ENCODE results near the gene KCTD12. TPM values are rescaled to one million over a fixed set of nuclear protein-coding genes. Genes with fewer than 3 reads are reported as not detected.
"Not testable (repeated sequence)": the region's sequence is repeated elsewhere in the genome, so short reads cannot be mapped to it uniquely, and the experiment has no call there.

The KCTD12 gene
- total and polyA plus RNA-seq, 2 donors (not counting 1 experiment from before 2014, with no cell fraction given), result 9.9 to 35.3 TPM

DNA sequence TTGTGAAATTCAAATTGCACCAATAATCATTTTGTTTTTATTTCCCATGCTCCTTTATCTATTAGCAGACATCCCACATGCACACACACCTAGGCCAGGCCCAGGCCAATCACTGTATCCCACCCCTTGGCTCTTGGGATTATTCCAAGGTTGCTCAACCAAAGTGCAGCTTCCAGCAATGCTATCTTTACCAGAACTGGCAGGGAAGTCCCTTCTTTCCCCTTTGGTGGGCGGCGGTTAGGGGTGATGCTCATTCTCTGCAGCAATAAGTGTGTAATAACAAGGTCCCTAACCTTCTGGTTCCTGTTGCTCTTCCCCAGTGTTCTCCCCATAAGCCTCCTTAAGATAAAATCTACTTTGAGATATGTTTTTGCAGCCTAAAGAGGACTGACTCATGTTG lies 18.3 kb upstream of the KCTD12 start:
- Histone ChIP-seq H3K79me2 (ENCODE audit: control insufficient read depth, insufficient read depth, low read length) (no peaks in the 10 kb centered on the region), H3K9me3 (ENCODE audit: control insufficient read depth, insufficient read depth, low read depth, low read length) (no peaks in the 10 kb centered on the region), H3K27me3 (ENCODE audit: control insufficient read depth, insufficient read depth, low read length) (no peaks in the 10 kb centered on the region), H3K4me1 (ENCODE audit: control insufficient read depth, extremely low read depth, insufficient read depth, low read length) (no peaks in the 10 kb centered on the region), H3K9ac (ENCODE audit: insufficient read depth, low read length) (no peak overlapping the region), H3K27ac (ENCODE audit: insufficient read depth, low read length) (no peak overlapping the region), H2AFZ (ENCODE audit: low read length) (no peak overlapping the region), H4K20me1 (ENCODE audit: control insufficient read depth, extremely low read depth, insufficient read depth, low read length) (no peaks in the 10 kb centered on the region), H3K4me2 (ENCODE audit: extremely low read depth, insufficient read depth, low read length) (no peak overlapping the region), H3K4me3 (replicated peaks in 1 of 4; ENCODE audit: control extremely low read depth in 1 of 4, insufficient read depth in 1 of 4, low read depth in 3 of 4, low read length in 4 of 4) (no peak overlapping the region), H3K36me3 (ENCODE audit: control insufficient read depth, insufficient read depth, low read length) (no peaks in the 10 kb centered on the region)
- TF ChIP-seq, protein P1, sequence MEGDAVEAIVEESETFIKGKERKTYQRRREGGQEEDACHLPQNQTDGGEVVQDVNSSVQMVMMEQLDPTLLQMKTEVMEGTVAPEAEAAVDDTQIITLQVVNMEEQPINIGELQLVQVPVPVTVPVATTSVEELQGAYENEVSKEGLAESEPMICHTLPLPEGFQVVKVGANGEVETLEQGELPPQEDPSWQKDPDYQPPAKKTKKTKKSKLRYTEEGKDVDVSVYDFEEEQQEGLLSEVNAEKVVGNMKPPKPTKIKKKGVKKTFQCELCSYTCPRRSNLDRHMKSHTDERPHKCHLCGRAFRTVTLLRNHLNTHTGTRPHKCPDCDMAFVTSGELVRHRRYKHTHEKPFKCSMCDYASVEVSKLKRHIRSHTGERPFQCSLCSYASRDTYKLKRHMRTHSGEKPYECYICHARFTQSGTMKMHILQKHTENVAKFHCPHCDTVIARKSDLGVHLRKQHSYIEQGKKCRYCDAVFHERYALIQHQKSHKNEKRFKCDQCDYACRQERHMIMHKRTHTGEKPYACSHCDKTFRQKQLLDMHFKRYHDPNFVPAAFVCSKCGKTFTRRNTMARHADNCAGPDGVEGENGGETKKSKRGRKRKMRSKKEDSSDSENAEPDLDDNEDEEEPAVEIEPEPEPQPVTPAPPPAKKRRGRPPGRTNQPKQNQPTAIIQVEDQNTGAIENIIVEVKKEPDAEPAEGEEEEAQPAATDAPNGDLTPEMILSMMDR (conservative IDR thresholded peaks at IDR 0.05 in 1 of 2, IDR thresholded peaks at IDR 0.05 in 1 of 2; ENCODE audit: low read depth in 1 of 2, low read length in 2 of 2), result no peak
- no peak for TF ChIP-seq EZH2 (IDR thresholded peaks at IDR 0.05; ENCODE audit: low read length, missing control alignments)
- DNase-seq (ENCODE audit: low read depth in 2 of 2), result no peak

DNA sequence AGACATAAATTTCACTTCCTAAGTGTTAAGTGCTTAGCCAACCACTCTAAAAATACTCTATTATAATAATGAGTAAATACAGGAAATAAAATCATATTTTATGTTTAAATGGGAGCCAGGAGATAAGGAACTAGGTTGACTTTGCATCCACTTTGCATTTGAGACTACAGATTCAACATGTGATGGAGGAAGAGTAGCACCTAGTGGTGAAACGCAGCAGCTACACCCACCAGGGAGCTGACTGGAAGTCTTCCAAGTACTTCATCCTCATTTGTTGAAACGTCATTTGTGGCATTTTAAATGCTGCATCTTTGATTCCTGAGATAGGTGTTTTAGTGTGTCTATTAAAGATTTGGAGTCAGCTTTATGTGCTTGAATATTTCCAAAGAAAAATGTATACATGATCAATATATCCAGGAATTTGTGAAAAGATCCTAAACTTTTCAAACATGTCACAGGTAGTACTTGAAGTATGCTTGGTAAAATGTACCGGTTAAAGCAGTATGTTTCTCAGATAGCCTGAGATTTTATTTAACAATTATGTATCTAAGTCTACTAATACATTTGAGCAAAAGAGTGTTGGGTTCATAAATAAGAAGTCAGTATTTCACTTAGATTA lies 17.4 kb upstream of the KCTD12 start:
- DNase-seq (ENCODE audit: low read depth in 2 of 2), result peak; percentile 63 to 85
- Histone ChIP-seq H4K20me1 (ENCODE audit: control insufficient read depth, extremely low read depth, insufficient read depth, low read length) (no peaks in the 10 kb centered on the region), H3K9me3 (ENCODE audit: control insufficient read depth, insufficient read depth, low read depth, low read length) (no peaks in the 10 kb centered on the region)

DNA sequence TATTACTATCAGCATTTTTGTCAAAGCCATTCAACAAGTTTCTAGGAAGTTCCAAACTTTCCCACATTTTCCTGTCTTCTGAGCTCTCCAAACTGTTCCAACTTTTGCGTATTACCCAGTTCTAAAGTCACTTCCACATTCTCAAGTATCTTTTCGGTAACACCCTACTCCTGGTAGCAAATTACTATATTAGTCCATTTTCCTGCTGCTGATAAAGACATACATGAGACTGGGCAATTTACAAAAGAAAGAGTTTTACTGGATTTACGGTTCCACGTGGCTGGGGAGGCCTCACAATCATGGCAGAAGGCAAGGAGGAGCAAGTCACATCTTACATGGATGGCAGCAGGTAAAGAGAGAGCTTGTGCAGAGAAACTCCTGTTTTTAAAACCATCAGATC lies 12.9 kb upstream of the KCTD12 start:
- not testable (repeated sequence) for DNase-seq (ENCODE audit: low read depth in 2 of 2); H3K4me2 ChIP-seq (ENCODE audit: extremely low read depth, insufficient read depth, low read length); H3K4me3 ChIP-seq (replicated peaks in 1 of 4; ENCODE audit: control extremely low read depth in 1 of 4, insufficient read depth in 1 of 4, low read depth in 3 of 4, low read length in 4 of 4); H2AFZ ChIP-seq (ENCODE audit: low read length); H3K27me3 ChIP-seq (ENCODE audit: control insufficient read depth, insufficient read depth, low read length); H3K9ac ChIP-seq (ENCODE audit: insufficient read depth, low read length); H3K79me2 ChIP-seq (ENCODE audit: control insufficient read depth, insufficient read depth, low read length); H4K20me1 ChIP-seq (ENCODE audit: control insufficient read depth, extremely low read depth, insufficient read depth, low read length); H3K4me1 ChIP-seq (ENCODE audit: control insufficient read depth, extremely low read depth, insufficient read depth, low read length); H3K27ac ChIP-seq (ENCODE audit: insufficient read depth, low read length); H3K36me3 ChIP-seq (ENCODE audit: control insufficient read depth, insufficient read depth, low read length); H3K9me3 ChIP-seq (ENCODE audit: control insufficient read depth, insufficient read depth, low read depth, low read length)

More for the DNA sequence above, 17.4 kb upstream of the KCTD12 start:
- Histone ChIP-seq H3K27ac (ENCODE audit: insufficient read depth, low read length) (no peak overlapping the region), H3K79me2 (ENCODE audit: control insufficient read depth, insufficient read depth, low read length) (no peaks in the 10 kb centered on the region), H2AFZ (ENCODE audit: low read length) (no peak overlapping the region), H3K27me3 (ENCODE audit: control insufficient read depth, insufficient read depth, low read length) (no peaks in the 10 kb centered on the region), H3K4me3 (replicated peaks in 1 of 4; ENCODE audit: control extremely low read depth in 1 of 4, insufficient read depth in 1 of 4, low read depth in 3 of 4, low read length in 4 of 4) (no peak overlapping the region), H3K36me3 (ENCODE audit: control insufficient read depth, insufficient read depth, low read length) (no peaks in the 10 kb centered on the region), H3K4me1 (ENCODE audit: control insufficient read depth, extremely low read depth, insufficient read depth, low read length) (no peaks in the 10 kb centered on the region), H3K9ac (ENCODE audit: insufficient read depth, low read length) (no peak overlapping the region), H3K4me2 (ENCODE audit: extremely low read depth, insufficient read depth, low read length) (no peak overlapping the region)
- no peak for TF ChIP-seq EZH2 (IDR thresholded peaks at IDR 0.05; ENCODE audit: low read length, missing control alignments)
- TF ChIP-seq, protein P1 (conservative IDR thresholded peaks at IDR 0.05 in 1 of 2, IDR thresholded peaks at IDR 0.05 in 1 of 2; ENCODE audit: low read depth in 1 of 2, low read length in 2 of 2), result peak; percentile 100

DNA sequence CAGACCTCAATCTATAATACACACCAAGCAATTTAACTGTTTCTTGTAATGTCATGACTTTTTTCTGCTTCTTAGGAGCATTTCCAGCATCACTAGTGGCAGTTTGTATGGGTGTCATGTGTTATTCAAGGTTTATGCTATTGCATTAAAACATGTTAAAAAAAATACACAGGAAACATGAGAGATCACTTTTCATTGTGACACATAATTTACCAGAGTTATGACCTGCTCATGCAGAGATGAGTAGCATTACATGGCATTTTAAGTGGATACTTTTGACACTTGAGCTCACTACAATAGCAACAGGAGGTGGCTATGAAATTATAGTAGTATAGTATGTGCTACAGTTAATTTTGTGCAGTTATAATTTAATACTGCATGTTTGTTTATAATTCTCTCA lies 11.0 kb upstream of the KCTD12 start:
- H2AFZ ChIP-seq (ENCODE audit: low read length); DNase-seq (ENCODE audit: low read depth in 2 of 2); H3K4me2 ChIP-seq (ENCODE audit: extremely low read depth, insufficient read depth, low read length); H3K36me3 ChIP-seq (ENCODE audit: control insufficient read depth, insufficient read depth, low read length); H3K4me3 ChIP-seq (replicated peaks in 1 of 4; ENCODE audit: control extremely low read depth in 1 of 4, insufficient read depth in 1 of 4, low read depth in 3 of 4, low read length in 4 of 4); H3K4me1 ChIP-seq (ENCODE audit: control insufficient read depth, extremely low read depth, insufficient read depth, low read length); H3K79me2 ChIP-seq (ENCODE audit: control insufficient read depth, insufficient read depth, low read length); H3K27ac ChIP-seq (ENCODE audit: insufficient read depth, low read length); H3K27me3 ChIP-seq (ENCODE audit: control insufficient read depth, insufficient read depth, low read length); H3K9ac ChIP-seq (ENCODE audit: insufficient read depth, low read length); H3K9me3 ChIP-seq (ENCODE audit: control insufficient read depth, insufficient read depth, low read depth, low read length); H4K20me1 ChIP-seq (ENCODE audit: control insufficient read depth, extremely low read depth, insufficient read depth, low read length): not testable (repeated sequence)

Data from fibroblast of lung (primary cell).